MM.1S (cell line): Measurements from ENCODE around the gene SLC48A1.

Experiments
- DNase-seq: peaks from one replicate; pipeline ENCODE4 v3.0.0-alpha.2; 2015
- H2AFZ ChIP-seq: fragments of 300-600 bp; sonication (generic); 2 replicates; pipeline ENCODE4 v1.6.0; 2016; ENCODE audit warnings: antibody characterized with exemption, low read length
- H3F3A ChIP-seq: fragments of 300-600 bp; sonication (generic); 2 replicates; pipeline ENCODE4 v1.6.1; 2016; ENCODE audit warnings: mild to moderate bottlenecking, antibody characterized with exemption, low read length, moderate library complexity, mixed read lengths; ENCODE audit not compliant: insufficient read depth
- H3K27ac ChIP-seq: fragments of 300-600 bp; sonication (generic); 2 replicates; pipeline ENCODE4 v1.5.1; 2016; ENCODE audit warnings: mild to moderate bottlenecking, low read length
- H3K27me3 ChIP-seq: fragments of 300-600 bp; sonication (generic); replicated peaks from 2 replicates; pipeline ENCODE4 v1.6.0; 2016; ENCODE audit warnings: low read length; ENCODE audit not compliant: insufficient read depth
- H3K36me3 ChIP-seq: fragments of 300-600 bp; sonication (generic); replicated peaks from 2 replicates; pipeline ENCODE4 v1.6.1; 2016; ENCODE audit warnings: mild to moderate bottlenecking, low read length, mixed read lengths; ENCODE audit not compliant: insufficient read depth
- H3K4me1 ChIP-seq: fragments of 300-600 bp; sonication (generic); 2 replicates; pipeline ENCODE4 v1.6.1; 2016; ENCODE audit warnings: low read length, mixed read lengths
- H3K4me2 ChIP-seq: fragments of 300-600 bp; sonication (generic); 2 replicates; pipeline ENCODE4 v1.6.0; 2016; ENCODE audit warnings: low read depth, low read length
- H3K4me3 ChIP-seq: fragments of 300-600 bp; sonication (generic); 2 replicates; pipeline ENCODE4 v1.5.1; 2016; ENCODE audit warnings: low read length, mixed read lengths
- H3K79me2 ChIP-seq: fragments of 300-600 bp; sonication (generic); 2 replicates; pipeline ENCODE4 v1.6.1; 2016; ENCODE audit warnings: mixed run types, low read length, mixed read lengths
- H3K9ac ChIP-seq: fragments of 300-600 bp; sonication (generic); 2 replicates; pipeline ENCODE4 v1.6.1; 2016; ENCODE audit warnings: low read length, mixed read lengths
- H3K9me2 ChIP-seq: fragments of 300-600 bp; sonication (generic); replicated peaks from 2 replicates; pipeline ENCODE4 v1.6.1; 2016; ENCODE audit warnings: mild to moderate bottlenecking, low read length, mixed read lengths; ENCODE audit not compliant: insufficient read depth
- H3K9me3 ChIP-seq: fragments of 300-600 bp; sonication (generic); replicated peaks from 2 replicates; pipeline ENCODE4 v1.6.1; 2016; ENCODE audit warnings: mild to moderate bottlenecking, low read length, mixed read lengths; ENCODE audit not compliant: insufficient read depth
- H4K20me1 ChIP-seq: fragments of 300-600 bp; sonication (generic); 2 replicates; pipeline ENCODE4 v1.6.1; 2016; ENCODE audit warnings: mild to moderate bottlenecking, low read length, moderate library complexity, mixed read lengths; ENCODE audit not compliant: insufficient read depth
- CTCF ChIP-seq: fragments of 300-600 bp; sonication (generic); IDR thresholded peaks from 2 replicates; pipeline ENCODE4 v1.5.1; 2016; ENCODE audit warnings: antibody characterized with exemption, low read length, mixed read lengths
- EZH2 ChIP-seq: fragments of 300-600 bp; sonication (generic); optimal IDR thresholded peaks from 2 replicates; pipeline ENCODE3; 2017; ENCODE audit warnings: low read depth, mild to moderate bottlenecking, antibody characterized with exemption, low read length, mixed read lengths
- EZH2phosphoT487 ChIP-seq: fragments of 300-600 bp; sonication (generic); IDR thresholded peaks from 2 replicates; pipeline ENCODE4 v1.6.1; 2018; ENCODE audit warnings: antibody characterized with exemption, low read length

The SLC48A1 gene

GRCh38 chr12:47729233-47729632, 43.8 kb upstream of the SLC48A1 start:
- Histone ChIP-seq H2AFZ (no peak overlapping the region), H3K27ac (no peak overlapping the region), H3K79me2 (no peaks in the 10 kb centered on the region), H3K9ac (no peak overlapping the region), H3K4me1 (peaks cover 5% of the 10 kb centered on the region; the same call in 1 of the 2 replicates), H3K27me3 (no peaks in the 10 kb centered on the region), H3K4me3 (no peak overlapping the region), H3K36me3 (no peaks in the 10 kb centered on the region), H4K20me1 (no peaks in the 10 kb centered on the region), H3K9me2 (no peaks in the 10 kb centered on the region), H3F3A (no peaks in the 10 kb centered on the region), H3K4me2 (no peak overlapping the region), H3K9me3 (no peaks in the 10 kb centered on the region)
- TF ChIP-seq CTCF: no peak
- no peak for TF ChIP-seq EZH2phosphoT487
- no peak for TF ChIP-seq EZH2
- DNase-seq: no peak

- Histone ChIP-seq H2AFZ (no peak overlapping the region), H3K27ac (no peak overlapping the region), H3K4me1 (peaks cover 5% of the 10 kb centered on the region; the same call in 1 of the 2 replicates), H4K20me1 (no peaks in the 10 kb centered on the region), H3K79me2 (no peaks in the 10 kb centered on the region), H3K36me3 (no peaks in the 10 kb centered on the region), H3K27me3 (no peaks in the 10 kb centered on the region), H3K9me3 (no peaks in the 10 kb centered on the region), H3K9me2 (no peaks in the 10 kb centered on the region), H3F3A (no peaks in the 10 kb centered on the region), H3K4me2 (no peak overlapping the region), H3K9ac (no peak overlapping the region), H3K4me3 (no peak overlapping the region)
- TF ChIP-seq EZH2phosphoT487 (no peak), EZH2 (no peak), CTCF (no peak)
- no peak for DNase-seq
Observed at GRCh38 chr12:47730341-47730744, 42.7 kb upstream of the SLC48A1 start.

- Histone ChIP-seq H3K4me2 (no peak overlapping the region), H3K4me3 (no peak overlapping the region), H3K9ac (no peak overlapping the region), H3K4me1 (no peaks in the 10 kb centered on the region), H3K27ac (no peak overlapping the region), H4K20me1 (no peaks in the 10 kb centered on the region), H2AFZ (no peak overlapping the region), H3K9me3 (no peaks in the 10 kb centered on the region), H3K9me2 (no peaks in the 10 kb centered on the region), H3K36me3 (no peaks in the 10 kb centered on the region), H3K27me3 (no peaks in the 10 kb centered on the region), H3F3A (no peaks in the 10 kb centered on the region), H3K79me2 (no peaks in the 10 kb centered on the region)
- no peak for TF ChIP-seq EZH2phosphoT487
- no peak for TF ChIP-seq EZH2
- no peak for TF ChIP-seq CTCF
- DNase-seq: no peak
Observed at GRCh38 chr12:47731723-47732122, 41.3 kb upstream of the SLC48A1 start.
